GM19468 (cell line): ENCODE results near the gene ZRANB2.

Experiments
- ATAC-seq: cut with Tn5 transposase; IDR thresholded peaks from one replicate; pipeline ENCODE4 v1.9.1; 2021; ENCODE audit warnings: mild to moderate bottlenecking, moderate library complexity, moderate number of reproducible peaks; ENCODE audit not compliant: unreplicated experiment; ENCODE audit errors: extremely low read depth

ZRANB2 gene

GRCh38 chr1:71080739-71081696 is at the start of gene ZRANB2:
TSS of gene ZRANB2 (minus strand) at chr1:71081035. CDS start at chr1:71080995, 40 bp downstream.
- peak; percentile 99 for ATAC-seq

GRCh38 chr1:71128060-71128459 is 47.2 kb upstream of the ZRANB2 start:
- no peak for ATAC-seq

- ATAC-seq = no peak
Observed at GRCh38 chr1:71118086-71118485, 37.3 kb upstream of the ZRANB2 start.

- no peak for ATAC-seq
Observed at GRCh38 chr1:71116729-71117128, 35.9 kb upstream of the ZRANB2 start.

GRCh38 chr1:71106658-71107322 is 26.0 kb upstream of the ZRANB2 start:
- no peak for ATAC-seq

GRCh38 chr1:71104417-71104816 is 23.6 kb upstream of the ZRANB2 start:
- ATAC-seq = no peak

GRCh38 chr1:71101839-71102376 is 21.1 kb upstream of the ZRANB2 start:
- no peak for ATAC-seq

GRCh38 chr1:71097428-71097827 is 16.6 kb upstream of the ZRANB2 start:
- ATAC-seq = no peak

- no peak for ATAC-seq
Observed at GRCh38 chr1:71094913-71095312, 14.1 kb upstream of the ZRANB2 start.

GRCh38 chr1:71093938-71094337 is 13.1 kb upstream of the ZRANB2 start:
- no peak for ATAC-seq

- no peak for ATAC-seq
Observed at GRCh38 chr1:71089536-71090270, 8.9 kb upstream of the ZRANB2 start.

GRCh38 chr1:71088645-71089287 is 7.9 kb upstream of the ZRANB2 start:
- no peak for ATAC-seq

GRCh38 chr1:71087713-71088112 is 6.9 kb upstream of the ZRANB2 start:
- ATAC-seq = no peak

- ATAC-seq = no peak
Observed at GRCh38 chr1:71087060-71087459, 6.2 kb upstream of the ZRANB2 start.

GRCh38 chr1:71086331-71086730 is 5.5 kb upstream of the ZRANB2 start:
- ATAC-seq = no peak

- no peak for ATAC-seq
Observed at GRCh38 chr1:71083271-71083670, 2.4 kb upstream of the ZRANB2 start.

GRCh38 chr1:71081697-71082080 is 854 bp upstream of the ZRANB2 start:
- no peak for ATAC-seq

GRCh38 chr1:71080230-71080738 is 551 bp downstream of the ZRANB2 start:
- no peak for ATAC-seq

- no peak for ATAC-seq
Observed at GRCh38 chr1:71074681-71075080, 6.2 kb downstream of the ZRANB2 start.

- no peak for ATAC-seq
Observed at GRCh38 chr1:71072273-71072672, 8.6 kb downstream of the ZRANB2 start.
